HEK293T (cell line): Measurements from ENCODE around the gene MYO16.
"Not testable (repeated sequence)": the region's sequence is repeated elsewhere in the genome, so short reads cannot be mapped to it uniquely, and the experiment has no call there.

Experiments used
- CTCF ChIA-PET: fragments of 350-600 bp; formaldehyde crosslinking; extraction: SDS; loops from one replicate; lab custom pipeline; 2021; ENCODE audit warnings: antibody characterized with exemption, inconsistent platforms; lab: Yijun Ruan, JAX
- POLR2A ChIA-PET: fragments of 350-600 bp; formaldehyde crosslinking; extraction: SDS; loops from one replicate; lab custom pipeline; 2020; ENCODE audit warnings: antibody characterized with exemption, inconsistent platforms; lab: Yijun Ruan, JAX
- DNase-seq: peaks from one replicate; pipeline ENCODE4 v3.0.0; 2012; ENCODE audit warnings: mixed read lengths; ENCODE audit errors: extremely low spot score
- ARNT ChIP-seq: fragments of 450-650 bp; IDR thresholded peaks from 2 replicates; pipeline ENCODE4 v1.6.1; 2017; ENCODE audit warnings: mild to moderate bottlenecking
- BHLHE40 ChIP-seq: fragments of 450-650 bp; IDR thresholded peaks from 2 replicates; pipeline ENCODE4 v1.6.1; 2016; ENCODE audit warnings: mild to moderate bottlenecking, moderate library complexity, borderline replicate concordance
- CTBP1 ChIP-seq: fragments of 450-650 bp; IDR thresholded peaks from 2 replicates; pipeline ENCODE4 v1.6.1; 2016; ENCODE audit warnings: borderline replicate concordance
- ELF4 ChIP-seq: fragments of 450-650 bp; IDR thresholded peaks from 2 replicates; pipeline ENCODE4 v1.6.1; 2017; ENCODE audit warnings: antibody characterized with exemption
- FOXA1 ChIP-seq: fragments of 450-650 bp; IDR thresholded peaks from 2 replicates; pipeline ENCODE4 v1.6.1; 2016; ENCODE audit warnings: mild to moderate bottlenecking
- FOXK2 ChIP-seq: fragments of 450-650 bp; IDR thresholded peaks from 2 replicates; pipeline ENCODE4 v1.6.1; 2016; ENCODE audit warnings: mild to moderate bottlenecking
- FOXM1 ChIP-seq: fragments of 450-650 bp; IDR thresholded peaks from 2 replicates; pipeline ENCODE4 v1.6.1; 2017; ENCODE audit warnings: mild to moderate bottlenecking, borderline replicate concordance
- HDGF ChIP-seq: fragments of 450-650 bp; IDR thresholded peaks from 2 replicates; pipeline ENCODE4 v1.6.1; 2017; ENCODE audit warnings: antibody characterized with exemption, borderline replicate concordance
- L3MBTL2 ChIP-seq: fragments of 450-650 bp; conservative IDR thresholded peaks from 2 replicates; pipeline ENCODE4 v1.6.1; 2016; ENCODE audit warnings: mild to moderate bottlenecking
- LEF1 ChIP-seq: fragments of 450-650 bp; IDR thresholded peaks from 2 replicates; pipeline ENCODE4 v1.6.1; 2017; ENCODE audit warnings: mild to moderate bottlenecking, borderline replicate concordance
- NFRKB ChIP-seq: fragments of 450-650 bp; IDR thresholded peaks from 2 replicates; pipeline ENCODE4 v1.6.1; 2016; ENCODE audit warnings: mild to moderate bottlenecking, moderate library complexity
- SP1 ChIP-seq: fragments of 450-650 bp; IDR thresholded peaks from 2 replicates; pipeline ENCODE4 v1.6.1; 2017
- SUZ12 ChIP-seq: fragments of 450-650 bp; IDR thresholded peaks from 2 replicates; pipeline ENCODE4 v1.6.1; 2016; ENCODE audit warnings: mild to moderate bottlenecking
- TARDBP ChIP-seq: fragments of 450-650 bp; IDR thresholded peaks from 2 replicates; pipeline ENCODE4 v1.6.1; 2016
- ZNF384 ChIP-seq: fragments of 450-650 bp; IDR thresholded peaks from 2 replicates; pipeline ENCODE4 v1.6.1; 2016
- TF ChIP-seq, protein P1 (sequence below): fragments of 450-650 bp; IDR thresholded peaks from 2 replicates; pipeline ENCODE4 v1.6.1; 2016

Gene MYO16

DNA sequence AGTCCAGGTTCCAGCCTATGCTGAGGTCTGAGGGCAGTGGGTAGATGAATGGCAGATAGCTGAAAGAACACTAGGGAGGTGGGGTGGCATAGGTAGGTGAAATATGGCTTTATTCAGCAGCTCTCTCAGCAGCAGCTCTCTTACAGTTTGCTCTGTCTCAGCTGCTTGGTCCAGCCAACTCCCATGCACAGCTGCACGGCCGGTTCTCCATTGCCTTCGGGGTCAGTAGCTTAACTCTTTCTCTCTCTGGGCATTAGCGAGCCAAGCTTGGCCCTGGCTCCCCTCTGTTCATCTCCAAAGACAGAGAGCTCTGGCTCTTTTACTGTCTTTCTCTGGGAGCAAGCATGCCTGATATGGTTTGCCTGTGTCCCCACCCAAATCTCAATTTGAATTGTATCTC lies 151.9 kb downstream of the MYO16 start:
- no peak for TF ChIP-seq ZNF384
- no peak for TF ChIP-seq SP1
- no peak for TF ChIP-seq CTBP1
- TF ChIP-seq ELF4, result no peak
- TF ChIP-seq FOXM1, result no peak
- TF ChIP-seq FOXA1, result no peak
- no peak for TF ChIP-seq NFRKB
- no peak for TF ChIP-seq TARDBP
- TF ChIP-seq SUZ12, result no peak
- no peak for TF ChIP-seq BHLHE40
- TF ChIP-seq LEF1, result no peak
- no peak for TF ChIP-seq HDGF
- no peak for TF ChIP-seq L3MBTL2
- TF ChIP-seq, protein P1, sequence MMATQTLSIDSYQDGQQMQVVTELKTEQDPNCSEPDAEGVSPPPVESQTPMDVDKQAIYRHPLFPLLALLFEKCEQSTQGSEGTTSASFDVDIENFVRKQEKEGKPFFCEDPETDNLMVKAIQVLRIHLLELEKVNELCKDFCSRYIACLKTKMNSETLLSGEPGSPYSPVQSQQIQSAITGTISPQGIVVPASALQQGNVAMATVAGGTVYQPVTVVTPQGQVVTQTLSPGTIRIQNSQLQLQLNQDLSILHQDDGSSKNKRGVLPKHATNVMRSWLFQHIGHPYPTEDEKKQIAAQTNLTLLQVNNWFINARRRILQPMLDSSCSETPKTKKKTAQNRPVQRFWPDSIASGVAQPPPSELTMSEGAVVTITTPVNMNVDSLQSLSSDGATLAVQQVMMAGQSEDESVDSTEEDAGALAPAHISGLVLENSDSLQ, result no peak
- TF ChIP-seq ARNT, result no peak
- TF ChIP-seq FOXK2, result no peak
- POLR2A ChIA-PET, result no interaction called here
- CTCF ChIA-PET, result interaction anchor here (0.5 kb wide), 1 partner anchor 25 kb away, joined by 3 read pairs; no protein-coding TSS in a partner anchor
- DNase-seq, result no peak

DNA sequence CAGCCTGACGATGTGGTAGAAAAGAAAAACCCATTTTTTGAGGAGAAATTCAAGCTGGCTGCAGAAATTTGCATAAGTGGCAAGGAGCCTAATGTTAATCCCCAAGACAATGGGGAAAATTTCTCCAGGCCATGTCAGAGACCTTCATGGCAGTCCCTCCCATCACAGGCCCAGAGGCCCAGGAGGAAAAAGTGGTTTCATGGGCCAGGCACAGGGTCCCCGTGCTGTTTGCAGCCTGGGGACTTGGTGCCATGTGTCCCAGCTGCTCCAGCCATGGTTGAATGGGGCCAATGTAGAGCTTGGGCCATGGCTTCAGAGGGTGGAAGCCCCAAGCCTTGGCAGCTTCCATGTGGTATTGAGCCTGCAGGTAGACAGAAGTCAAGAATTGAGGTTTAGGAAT lies 153.1 kb downstream of the MYO16 start:
- DNase-seq, POLR2A ChIA-PET, CTCF ChIA-PET: not testable (repeated sequence)

DNA sequence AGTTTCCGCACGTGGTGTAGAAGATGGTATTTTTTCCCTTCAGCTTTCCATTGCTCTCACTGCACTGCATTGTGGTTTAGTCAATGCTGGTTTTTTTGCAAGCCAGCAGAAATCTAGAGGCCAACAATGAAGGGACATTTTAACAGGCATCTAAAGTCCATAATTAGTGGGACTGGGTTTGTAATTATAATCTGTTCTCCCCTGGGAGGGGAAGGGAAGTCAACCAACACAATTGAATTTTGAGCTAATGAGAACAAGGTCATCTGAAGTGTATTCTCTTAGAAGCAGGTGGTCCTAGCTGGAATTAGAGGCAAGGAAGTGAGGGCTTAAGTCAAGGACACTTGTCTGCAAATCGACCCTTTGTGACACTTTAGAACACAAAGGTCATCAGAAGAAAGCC lies 156.4 kb downstream of the MYO16 start:
- ChIA-PET POLR2A (no interaction called here), CTCF (no interaction called here)
- DNase-seq, result no peak
- TF ChIP-seq ARNT (no peak), CTBP1 (no peak), SP1 (no peak), FOXK2 (no peak), HDGF (no peak), SUZ12 (no peak), FOXM1 (no peak), L3MBTL2 (no peak), ELF4 (no peak), NFRKB (no peak), LEF1 (no peak)
- TF ChIP-seq, protein P1, result no peak

DNA sequence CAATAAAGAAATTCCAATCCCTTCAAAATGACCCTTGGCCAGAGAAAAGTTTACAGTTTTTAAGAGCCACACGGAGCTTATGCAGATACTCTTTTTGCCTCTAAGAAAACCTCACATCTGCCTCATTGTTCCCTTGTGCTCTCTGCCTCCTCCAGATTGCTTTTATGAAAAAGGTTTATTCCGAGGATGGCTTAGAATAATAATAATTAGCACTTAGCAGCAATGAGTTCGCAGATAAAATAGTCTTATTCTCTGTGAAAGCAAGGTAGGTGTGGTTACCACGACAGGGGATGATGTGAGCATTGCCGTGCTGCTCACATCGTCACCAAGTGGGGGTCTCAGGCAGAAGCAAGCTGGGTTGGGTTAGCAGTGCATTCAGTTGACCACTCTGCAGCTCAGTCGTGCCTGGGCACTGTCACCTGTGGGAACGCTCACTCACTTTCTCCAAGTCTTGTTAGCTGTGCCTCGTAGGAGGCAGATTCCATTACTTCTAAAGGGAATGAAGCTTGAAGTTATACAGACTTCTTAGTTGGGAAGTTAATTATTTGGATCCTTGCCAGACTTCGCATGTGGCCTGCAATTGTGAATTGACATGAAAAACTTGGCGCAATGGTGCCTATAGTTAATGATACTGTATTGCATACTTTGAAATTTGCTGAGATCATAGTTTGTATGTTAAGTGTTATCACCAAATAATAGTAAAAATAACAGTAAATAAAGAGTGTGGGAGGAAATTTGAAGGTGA lies 157.2 kb downstream of the MYO16 start:
- ChIA-PET CTCF (no interaction called here), POLR2A (no interaction called here)
- TF ChIP-seq CTBP1 (no peak), FOXK2 (no peak), BHLHE40 (no peak), ZNF384 (no peak), SP1 (no peak), FOXA1 (no peak), L3MBTL2 (no peak)
- TF ChIP-seq, protein P1, result no peak
- no peak for DNase-seq

DNA sequence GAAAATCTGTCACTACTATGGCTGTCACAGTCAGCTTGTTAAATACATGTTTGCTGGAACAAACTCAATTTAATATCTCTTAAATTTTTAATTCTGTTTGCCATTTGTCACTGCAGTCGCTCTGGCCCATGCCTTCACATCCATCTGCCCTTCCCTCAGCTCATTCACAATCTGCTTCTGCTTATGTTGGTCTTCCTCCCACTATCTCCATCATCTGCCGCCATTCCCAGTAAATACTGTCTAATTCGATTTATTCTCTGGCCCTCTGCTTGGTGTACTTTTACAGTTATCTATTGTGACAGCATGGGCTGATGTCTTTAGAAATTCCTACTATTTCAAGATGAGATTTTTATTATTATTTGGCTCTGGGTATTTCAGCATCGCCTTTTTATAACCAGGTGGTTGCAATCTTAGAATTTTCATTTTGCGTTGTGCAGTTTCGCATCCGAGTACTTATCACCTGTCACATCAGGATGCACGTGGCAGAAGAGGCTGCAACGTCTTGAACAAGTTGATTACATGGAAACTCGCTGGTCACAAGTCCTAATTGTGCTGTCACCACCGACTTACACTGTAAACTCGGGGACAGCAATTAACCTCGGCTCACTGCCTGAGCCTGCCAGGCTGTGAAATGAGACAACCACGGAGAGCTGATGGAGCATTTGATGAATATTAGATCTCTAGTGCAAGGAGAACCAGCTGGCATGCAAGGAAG lies 158.4 kb downstream of the MYO16 start:
- ChIA-PET POLR2A (no interaction called here), CTCF (interaction anchor here (1.0 kb wide), 1 partner anchor 12 kb away, joined by 3 read pairs; no protein-coding TSS in a partner anchor)
- no peak for DNase-seq
- TF ChIP-seq, protein P1, result no peak
- TF ChIP-seq ELF4, result no peak
- no peak for TF ChIP-seq NFRKB
- no peak for TF ChIP-seq ARNT
- TF ChIP-seq HDGF, result no peak
- no peak for TF ChIP-seq FOXA1
- TF ChIP-seq TARDBP, result no peak
- no peak for TF ChIP-seq ZNF384
- no peak for TF ChIP-seq FOXK2
- TF ChIP-seq LEF1, result no peak
- no peak for TF ChIP-seq CTBP1
- TF ChIP-seq L3MBTL2, result no peak
- TF ChIP-seq BHLHE40, result no peak
- no peak for TF ChIP-seq SUZ12
- TF ChIP-seq SP1, result no peak
